HG03060 (cell line): ENCODE data around the gene SAMMSON.

ENCODE experiments used
- ATAC-seq: cut with Tn5 transposase; IDR thresholded peaks from one replicate; pipeline ENCODE4 v1.9.1; 2021; ENCODE audit warnings: low read depth, moderate number of reproducible peaks; ENCODE audit not compliant: unreplicated experiment

The SAMMSON gene

GRCh38 chr3:69999140-70000027 is at the start of gene SAMMSON:
SAMMSON (plus strand) TSS chr3:69999733.
- no peak for ATAC-seq

GRCh38 chr3:69951616-69952015 is 47.9 kb upstream of the SAMMSON start:
- no peak for ATAC-seq

GRCh38 chr3:69959581-69959980 is 40.0 kb upstream of the SAMMSON start:
- ATAC-seq, result no peak

- no peak for ATAC-seq
These were observed 37.7 kb upstream of the SAMMSON start for GRCh38 chr3:69961706-69962439.

GRCh38 chr3:69963643-69964042 is 35.9 kb upstream of the SAMMSON start:
- no peak for ATAC-seq

- no peak for ATAC-seq
These were observed 32.4 kb upstream of the SAMMSON start for GRCh38 chr3:69967156-69967555.

- no peak for ATAC-seq
These were observed 28.7 kb upstream of the SAMMSON start for GRCh38 chr3:69970827-69971226.

DNA sequence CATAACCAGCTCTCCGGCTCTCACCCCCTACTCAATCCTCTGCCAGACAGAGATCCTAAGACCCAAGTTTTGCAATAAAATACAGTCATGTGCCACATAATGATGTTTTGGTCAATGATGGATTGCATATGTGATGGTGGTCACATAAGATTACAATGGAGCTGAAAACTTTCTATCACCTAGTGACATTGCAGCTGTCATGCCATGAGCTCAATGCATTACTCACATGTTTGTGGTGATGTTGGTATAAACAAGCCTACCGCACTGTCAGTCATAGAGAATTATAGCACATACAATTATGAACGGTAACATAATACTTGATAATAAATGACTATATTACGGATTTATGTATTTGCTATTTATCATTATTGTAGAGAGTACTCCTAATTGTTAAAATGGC is 26.9 kb upstream of the SAMMSON start:
- ATAC-seq, result no peak

DNA sequence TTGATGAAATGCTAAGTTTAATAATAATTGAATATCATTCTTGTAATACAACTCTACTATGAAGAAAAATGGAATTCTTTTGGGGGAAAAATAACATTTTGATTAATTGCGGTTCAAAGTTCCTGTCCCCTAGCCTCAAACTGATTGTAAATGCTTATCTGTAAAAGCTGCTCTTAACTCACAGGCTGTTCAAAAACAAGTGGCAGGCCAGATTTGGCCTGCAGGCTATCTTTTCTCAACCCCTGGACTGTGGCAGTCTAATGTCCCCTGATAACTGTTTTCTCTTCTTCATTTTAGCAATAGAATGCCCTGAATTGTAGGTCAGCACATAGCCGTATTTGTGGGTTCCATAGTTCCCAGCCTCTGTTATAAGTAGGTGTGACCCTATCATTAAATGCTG is 23.5 kb upstream of the SAMMSON start:
- ATAC-seq, result no peak

DNA sequence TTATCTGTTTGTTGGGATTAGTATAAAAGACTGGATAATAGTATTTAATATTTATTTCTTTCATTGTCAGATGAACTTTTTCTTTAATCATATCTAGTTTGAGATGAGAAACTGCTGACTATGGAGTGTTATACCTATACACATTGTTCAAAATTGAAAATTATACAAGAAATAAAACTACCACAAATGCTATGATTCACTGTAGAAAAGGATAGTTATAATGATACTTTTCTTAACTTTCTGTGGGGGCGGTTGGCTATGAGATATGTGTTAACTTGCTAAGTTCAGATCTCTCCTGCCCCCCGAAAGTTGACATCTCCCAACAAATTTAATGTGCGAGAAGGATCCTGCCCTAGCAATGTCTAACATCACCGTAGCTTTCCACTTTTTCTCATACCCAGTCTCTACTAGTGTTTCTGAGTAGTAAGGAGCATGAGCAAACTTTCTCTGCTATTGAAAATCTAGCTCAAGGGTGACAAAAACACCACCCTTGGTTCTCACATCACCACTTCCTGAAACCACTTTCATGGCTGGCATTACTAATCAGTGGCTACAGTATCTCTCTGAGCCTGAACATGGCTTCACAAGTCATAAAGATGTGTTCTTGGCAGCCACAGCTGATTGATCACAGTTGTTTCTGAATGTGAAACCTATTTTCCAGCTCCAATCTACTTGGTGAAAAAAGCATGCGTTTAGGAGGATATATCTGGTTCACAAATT is 15.8 kb upstream of the SAMMSON start:
- ATAC-seq, result peak; percentile 68

DNA sequence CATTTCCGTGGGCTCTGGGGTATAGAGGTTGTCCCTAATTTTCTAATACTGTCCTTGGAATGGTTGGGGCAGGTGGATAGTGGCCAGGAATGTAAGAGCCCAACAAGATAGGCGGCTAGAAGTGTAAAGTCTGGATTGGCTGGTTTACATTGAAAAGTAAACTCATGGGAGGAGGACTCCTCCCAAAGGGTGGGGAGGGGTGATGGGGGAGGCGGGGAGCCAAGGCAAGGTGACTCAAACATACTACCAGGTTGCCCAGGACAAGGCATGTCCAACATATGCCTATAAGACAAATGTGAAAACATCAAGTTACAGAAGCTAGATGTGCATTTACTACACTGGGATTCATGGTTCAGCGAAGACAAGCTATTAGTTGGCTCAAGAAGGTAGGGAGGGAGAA is 14.3 kb upstream of the SAMMSON start:
- ATAC-seq, result no peak

- ATAC-seq, result no peak
These were observed 13.1 kb upstream of the SAMMSON start for GRCh38 chr3:69986419-69986818.

- no peak for ATAC-seq
These were observed 11.7 kb upstream of the SAMMSON start for GRCh38 chr3:69987833-69988232.

DNA sequence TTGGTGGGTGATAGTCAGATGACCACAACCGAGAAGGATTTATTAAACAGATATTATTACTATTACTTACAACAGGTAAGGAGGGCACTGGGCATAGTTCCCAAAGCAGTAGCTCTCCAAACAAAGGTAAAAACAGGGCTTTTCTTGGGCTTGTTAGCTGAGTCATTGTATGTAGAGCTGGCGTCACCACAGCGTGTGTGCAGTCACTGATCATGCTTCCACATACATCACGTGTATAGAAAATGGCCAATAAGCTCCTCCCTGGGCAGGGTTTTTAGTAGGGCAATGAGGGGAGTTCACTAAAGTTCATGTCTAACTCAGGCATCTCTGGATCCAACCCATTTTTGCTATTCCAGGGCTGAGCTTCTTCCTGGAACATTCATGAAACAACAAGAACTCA is 5.8 kb upstream of the SAMMSON start:
- ATAC-seq, result no peak

GRCh38 chr3:69994919-69995318 is 4.6 kb upstream of the SAMMSON start:
- ATAC-seq, result no peak

- ATAC-seq, result no peak
These were observed 1.8 kb upstream of the SAMMSON start for GRCh38 chr3:69997631-69998307.

- ATAC-seq, result no peak
These were observed 784 bp upstream of the SAMMSON start for GRCh38 chr3:69998759-69999139.

GRCh38 chr3:70000028-70000410 is 486 bp downstream of the SAMMSON start:
- ATAC-seq, result no peak

DNA sequence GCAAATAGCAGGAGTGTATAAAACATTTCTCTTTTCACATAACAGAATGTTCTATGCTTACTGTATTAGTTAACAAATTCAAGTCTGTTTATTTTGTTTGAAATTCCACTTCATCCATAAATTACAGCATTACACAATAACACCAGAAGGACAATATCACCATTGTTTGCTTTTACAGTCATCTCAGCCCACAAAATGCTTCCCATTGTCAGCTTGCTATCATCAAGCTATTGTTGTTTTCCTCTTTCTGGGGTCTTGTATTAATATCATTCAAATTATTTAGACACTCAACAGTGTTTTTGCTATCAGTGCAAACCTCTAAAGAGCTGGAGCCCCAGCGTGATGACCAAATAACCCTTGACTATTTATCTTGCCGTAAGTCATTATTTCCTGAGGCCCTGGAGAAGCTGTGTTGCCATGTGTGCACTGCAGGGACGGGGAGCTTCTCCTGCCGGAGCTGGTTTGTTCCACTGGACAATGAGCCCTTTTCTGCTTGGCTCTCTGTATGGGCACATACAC is 1.1 kb downstream of the SAMMSON start:
- ATAC-seq, result no peak

GRCh38 chr3:70003119-70003518 is 3.6 kb downstream of the SAMMSON start:
- ATAC-seq, result no peak
